GM12801 (cell line): ENCODE measurements around the gene RBBP8NL.

Experiments
- CTCF ChIP-seq: IDR thresholded peaks from one replicate; pipeline ENCODE4 v1.5.1; 2011; ENCODE audit warnings: control low read depth; ENCODE audit not compliant: insufficient read length; ENCODE audit errors: extremely low read depth

The RBBP8NL gene

DNA sequence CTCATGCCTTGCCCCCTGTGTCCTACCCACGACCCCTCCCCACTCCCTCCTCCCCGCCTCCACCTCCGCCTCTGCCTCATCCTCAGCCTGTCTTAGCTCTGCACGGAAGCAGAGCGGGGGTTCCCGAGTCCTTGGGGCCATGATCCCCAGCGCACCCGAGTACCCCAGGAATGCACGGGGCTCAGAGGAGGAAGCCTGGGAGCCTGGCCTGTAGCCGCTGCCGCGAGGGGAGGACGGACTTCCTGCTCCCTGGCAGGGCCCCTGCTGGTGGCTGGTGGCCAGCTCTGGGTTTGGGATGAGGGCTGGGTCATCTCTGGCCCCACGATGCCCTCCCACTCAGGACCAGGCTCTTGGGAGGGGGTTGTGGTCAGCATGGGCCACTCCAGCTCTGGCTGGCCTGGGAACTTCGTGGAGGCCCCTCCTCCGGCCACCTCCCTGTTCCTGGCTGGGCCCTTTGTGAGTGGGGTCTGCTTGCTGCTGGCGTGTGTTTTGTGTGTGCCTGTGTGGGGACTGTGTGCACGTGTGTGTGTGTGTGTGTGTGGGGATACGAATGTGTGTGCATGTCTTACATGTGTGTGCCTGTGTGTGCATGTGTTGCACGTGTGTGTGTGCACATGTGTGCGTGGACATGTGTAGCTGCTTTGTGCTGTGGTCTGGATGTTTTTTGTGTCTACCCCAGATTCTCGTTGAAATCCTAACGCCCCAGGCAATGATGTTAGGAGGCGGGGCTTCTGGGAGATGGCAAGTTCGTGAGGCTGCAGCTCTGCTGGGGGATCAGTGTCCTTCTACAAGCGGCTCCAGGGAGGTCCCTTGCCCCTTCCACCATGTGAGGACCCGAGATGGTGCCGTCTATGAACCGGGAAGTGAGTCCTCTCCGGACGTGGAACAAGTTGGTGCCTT is 1.3 kb upstream of the RBBP8NL start:
- no peak for TF ChIP-seq CTCF

DNA sequence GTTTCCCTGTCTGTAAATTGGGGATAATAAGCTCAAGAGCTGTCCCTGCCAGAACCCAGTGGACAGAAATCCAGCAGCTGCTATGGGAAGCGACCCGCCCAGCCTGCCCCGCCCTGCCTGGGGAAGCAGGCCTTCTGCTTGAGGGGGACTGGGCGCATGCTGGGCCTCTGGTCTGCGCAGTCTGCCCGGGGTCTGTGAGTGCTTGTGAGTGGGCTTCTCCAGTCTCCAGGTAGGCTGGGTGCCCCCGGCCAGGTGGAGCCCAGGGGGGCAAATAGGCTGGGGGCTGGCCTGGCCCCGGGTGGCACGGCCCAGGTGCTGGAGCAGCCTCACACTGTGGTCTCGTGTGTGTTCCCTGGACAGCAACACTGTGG is 648 bp upstream of the RBBP8NL start:
- no peak for TF ChIP-seq CTCF

DNA sequence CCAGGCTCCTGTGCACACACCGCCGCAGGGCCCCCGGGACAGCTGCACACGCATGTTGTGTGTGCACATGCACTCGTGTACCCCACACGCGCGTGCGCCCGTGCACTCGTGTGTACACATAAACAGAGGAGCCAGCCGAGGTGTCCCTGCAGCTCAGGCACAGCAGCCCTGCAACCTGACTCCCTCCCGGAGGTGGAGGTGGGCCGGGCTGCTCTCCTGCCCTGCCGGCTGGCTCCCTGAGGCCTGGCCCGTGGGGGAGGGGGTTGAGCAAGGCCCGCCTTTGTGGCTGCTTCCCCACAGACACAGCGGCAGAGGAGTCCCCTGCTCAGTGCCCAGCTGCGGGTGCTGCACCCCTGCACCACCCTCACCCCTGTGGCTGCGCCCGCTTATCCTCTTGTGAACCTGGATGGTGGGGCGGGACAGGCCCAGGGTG is 624 bp downstream of the RBBP8NL start:
- TF ChIP-seq CTCF, result no peak

DNA sequence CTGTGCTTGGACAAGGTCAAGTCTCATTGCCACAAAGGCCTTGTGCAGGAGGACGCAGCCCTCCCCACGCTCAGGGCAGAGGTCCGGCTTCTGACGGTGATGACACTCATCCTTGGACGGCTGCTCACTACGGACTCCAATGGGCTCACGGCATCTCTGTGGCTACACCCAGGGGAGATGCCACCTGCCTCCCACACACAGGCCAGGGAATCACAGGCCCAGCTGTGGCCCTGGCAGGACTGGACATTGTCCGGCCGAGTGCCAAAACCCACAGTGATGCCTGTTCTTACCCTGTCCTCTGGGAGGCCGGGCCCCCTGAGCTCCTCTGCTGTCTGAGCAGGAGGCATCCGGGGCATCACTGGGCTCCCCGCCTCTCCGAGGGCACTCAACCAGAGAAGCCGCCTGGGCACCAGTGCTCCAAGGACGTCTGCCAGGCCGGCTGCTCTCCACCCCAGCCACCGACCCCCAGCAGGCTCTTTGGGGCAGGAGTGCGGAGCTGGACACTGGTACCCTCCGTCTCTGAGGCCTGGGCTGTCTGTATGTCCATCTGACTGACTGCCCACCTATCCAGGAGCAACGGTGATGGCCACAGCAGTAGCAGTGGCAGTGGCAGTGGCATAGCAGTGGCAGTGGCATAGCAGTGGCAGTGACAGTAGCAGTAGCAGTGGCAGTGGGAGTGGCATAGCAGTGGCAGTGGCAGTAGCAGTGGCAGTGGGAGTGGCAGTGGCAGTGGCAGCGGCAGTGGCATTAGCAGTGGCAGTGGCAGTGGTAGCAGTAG is 1.9 kb downstream of the RBBP8NL start:
- no peak for TF ChIP-seq CTCF

DNA sequence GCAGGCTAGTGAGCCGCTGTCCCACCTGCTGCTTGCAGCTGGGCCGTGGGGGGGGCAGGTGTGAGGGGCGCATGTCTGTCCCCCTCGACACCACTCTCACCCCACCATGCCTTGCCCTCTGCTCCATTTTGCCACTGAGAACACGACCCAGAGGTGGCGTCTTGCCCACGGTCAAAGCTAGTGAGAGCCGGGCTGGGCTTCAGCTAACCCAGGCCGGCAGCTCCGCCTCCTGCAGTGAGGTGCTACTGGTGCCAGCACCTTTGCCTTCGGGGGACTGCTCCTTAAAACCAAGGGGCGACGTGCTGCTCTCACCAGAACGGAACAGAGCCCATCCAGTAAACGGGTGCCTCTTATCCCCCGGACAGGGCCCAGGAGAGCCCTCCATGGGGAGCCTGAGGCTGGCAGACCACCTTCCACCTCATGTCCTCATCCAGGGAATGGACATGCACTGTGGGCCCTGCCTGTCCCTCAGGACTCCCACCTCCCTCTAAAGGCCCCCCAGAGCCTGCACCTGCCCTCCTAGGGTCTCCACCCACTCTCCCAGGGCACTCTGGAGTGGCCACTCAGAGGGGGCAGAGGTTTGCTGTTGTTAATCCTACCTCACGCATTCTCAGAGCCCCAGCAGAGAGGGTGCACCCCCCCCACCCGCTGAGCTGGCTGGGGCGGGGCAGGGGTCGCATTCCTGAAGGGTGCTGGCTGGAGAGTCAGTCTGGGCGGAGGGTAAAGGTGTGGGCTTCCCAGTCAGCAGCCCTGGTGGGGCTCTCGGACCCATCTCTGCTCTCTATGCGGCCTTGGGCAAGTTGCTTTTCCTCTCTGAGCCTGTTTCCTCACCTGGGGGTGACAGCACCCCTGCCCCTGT is 2.9 kb downstream of the RBBP8NL start:
- no peak for TF ChIP-seq CTCF

DNA sequence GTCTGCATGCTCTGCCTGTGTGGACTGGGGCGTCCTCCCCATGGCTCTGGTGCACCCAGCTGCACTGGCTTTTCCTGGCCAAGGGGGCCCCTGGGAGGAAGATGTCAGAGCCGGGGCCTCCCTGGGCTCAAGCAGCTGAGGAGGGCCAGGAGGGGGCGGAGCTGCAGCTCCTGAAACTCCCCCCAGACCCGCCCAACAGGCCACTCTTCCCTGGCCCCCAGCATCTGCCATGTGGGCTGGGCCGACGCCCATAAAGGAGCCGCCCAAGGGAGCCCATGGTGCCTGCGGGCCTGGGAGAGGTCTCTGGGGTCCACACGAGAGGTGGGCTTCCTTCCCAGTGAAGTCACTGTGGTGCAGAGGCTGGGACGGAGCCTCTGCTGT is 4.0 kb downstream of the RBBP8NL start:
- TF ChIP-seq CTCF, result no peak

DNA sequence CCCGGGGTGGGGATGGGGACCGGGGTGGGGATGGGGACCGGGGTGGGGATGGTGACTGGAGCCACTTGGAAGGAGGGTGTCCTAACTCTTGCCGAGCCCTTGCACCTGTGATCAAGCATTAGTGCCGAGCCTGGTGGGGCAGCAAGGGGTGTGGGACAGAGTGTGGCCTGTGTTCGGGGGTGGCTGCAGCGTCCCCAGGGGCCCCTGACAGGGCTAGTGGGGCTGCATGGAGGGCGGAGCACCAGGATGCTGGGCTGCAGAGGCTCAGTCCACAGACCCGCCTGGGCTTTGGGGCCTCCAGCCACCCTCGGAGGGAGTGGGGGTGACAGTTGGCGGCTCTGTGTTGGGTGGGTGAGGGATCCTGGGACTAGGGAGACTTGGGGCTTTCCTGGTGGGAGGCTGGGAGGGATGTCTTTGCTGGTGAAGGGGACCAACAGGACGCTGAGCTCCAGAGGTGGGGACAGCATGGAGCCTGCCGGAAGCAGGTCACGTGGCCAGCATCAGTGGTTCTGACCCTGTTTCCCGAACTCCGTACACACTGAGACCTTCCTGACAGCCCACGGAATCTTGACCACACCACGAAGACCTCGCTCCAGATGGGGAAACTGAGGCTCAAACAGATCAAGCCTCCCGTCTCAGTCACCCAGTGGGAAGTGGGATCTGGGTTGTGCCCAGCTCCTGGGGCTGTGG is 4.6 kb downstream of the RBBP8NL start:
- TF ChIP-seq CTCF, result no peak
